Measurements from ENCODE around the gene MAP4K5.

GRCh38 chr14:50533241-50533705 is 904 bp upstream of the MAP4K5 start:
- TF ChIP-seq, protein P1, sequence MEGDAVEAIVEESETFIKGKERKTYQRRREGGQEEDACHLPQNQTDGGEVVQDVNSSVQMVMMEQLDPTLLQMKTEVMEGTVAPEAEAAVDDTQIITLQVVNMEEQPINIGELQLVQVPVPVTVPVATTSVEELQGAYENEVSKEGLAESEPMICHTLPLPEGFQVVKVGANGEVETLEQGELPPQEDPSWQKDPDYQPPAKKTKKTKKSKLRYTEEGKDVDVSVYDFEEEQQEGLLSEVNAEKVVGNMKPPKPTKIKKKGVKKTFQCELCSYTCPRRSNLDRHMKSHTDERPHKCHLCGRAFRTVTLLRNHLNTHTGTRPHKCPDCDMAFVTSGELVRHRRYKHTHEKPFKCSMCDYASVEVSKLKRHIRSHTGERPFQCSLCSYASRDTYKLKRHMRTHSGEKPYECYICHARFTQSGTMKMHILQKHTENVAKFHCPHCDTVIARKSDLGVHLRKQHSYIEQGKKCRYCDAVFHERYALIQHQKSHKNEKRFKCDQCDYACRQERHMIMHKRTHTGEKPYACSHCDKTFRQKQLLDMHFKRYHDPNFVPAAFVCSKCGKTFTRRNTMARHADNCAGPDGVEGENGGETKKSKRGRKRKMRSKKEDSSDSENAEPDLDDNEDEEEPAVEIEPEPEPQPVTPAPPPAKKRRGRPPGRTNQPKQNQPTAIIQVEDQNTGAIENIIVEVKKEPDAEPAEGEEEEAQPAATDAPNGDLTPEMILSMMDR (optimal IDR thresholded peaks at IDR 0.05 in 1 of 3, IDR thresholded peaks at IDR 0.05 in 1 of 3, conservative IDR thresholded peaks at IDR 0.05 in 1 of 3; ENCODE audit: extremely low read depth in 1 of 3, insufficient read depth in 2 of 3, low read length in 3 of 3), result no peak
- TF ChIP-seq EZH2 (IDR thresholded peaks at IDR 0.05; ENCODE audit: low read length), result no peak

Measured in keratinocyte (primary cell).